ENCODE measurements around the gene NDRG4. TPM values are rescaled to one million over a fixed set of nuclear protein-coding genes. Genes with fewer than 3 reads are reported as not detected.

Gene NDRG4
- polyA plus RNA-seq, 1 donor from 2014 or later = 507 TPM

DNA sequence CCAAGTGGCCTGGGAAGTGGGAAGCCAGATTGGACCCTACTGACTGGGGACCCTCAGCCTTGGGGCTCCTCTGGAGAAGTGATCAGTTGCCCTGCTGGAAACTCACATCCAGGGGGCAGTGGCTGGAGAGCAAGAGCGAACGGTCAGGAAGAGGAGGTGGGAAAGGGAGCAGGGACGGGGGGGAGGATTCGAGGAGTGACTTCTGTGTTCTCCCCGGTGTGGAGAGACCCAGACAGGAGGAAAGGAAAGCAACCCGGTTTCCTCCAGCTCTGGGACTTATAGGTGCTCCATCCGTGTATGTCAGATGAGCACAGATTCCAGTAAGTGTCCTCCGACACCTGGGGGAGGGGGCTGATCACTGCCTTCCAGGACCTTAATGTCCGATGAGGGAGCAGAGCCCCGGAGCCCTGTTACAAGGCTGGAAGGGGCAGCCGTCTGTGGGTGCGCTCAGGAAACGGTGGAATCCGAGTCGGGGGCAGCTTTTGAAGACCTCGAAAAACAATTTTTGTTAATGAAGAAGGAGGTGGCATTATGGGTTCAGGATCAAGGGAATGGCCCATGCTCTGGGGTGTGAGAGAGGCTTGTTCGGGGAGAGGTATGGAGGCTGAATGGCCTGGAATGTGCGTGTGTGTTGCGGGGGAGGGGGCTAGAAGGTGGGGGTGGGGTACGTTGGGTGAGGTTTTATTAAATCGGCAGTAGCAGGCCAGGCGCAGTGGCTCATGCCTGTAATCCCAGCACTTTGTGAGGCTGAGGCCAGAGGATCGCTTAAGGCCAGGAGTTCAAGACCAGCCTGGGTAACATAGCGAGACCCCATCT is 34.8 kb upstream of the NDRG4 start:
- no peak overlapping the region for H2AFZ ChIP-seq (ENCODE audit: low read depth, low read length)
- H3K9ac ChIP-seq (ENCODE audit: low read length) = peak overlapping the region; percentile 91
- H3K79me2 ChIP-seq (replicated peaks; ENCODE audit: insufficient read depth, low read length) = no peaks in the 10 kb centered on the region
- peaks cover 15% of the 10 kb centered on the region for H3K27me3 ChIP-seq (ENCODE audit: insufficient read depth, low read depth, low read length)
- H3K27ac ChIP-seq (ENCODE audit: low read length) = peak overlapping the region; percentile 76
- no peaks in the 10 kb centered on the region for H3K9me3 ChIP-seq (ENCODE audit: low read length)
- no peaks in the 10 kb centered on the region for H3K9me2 ChIP-seq (ENCODE audit: insufficient read depth, low read length)
- no peaks in the 10 kb centered on the region for H4K20me1 ChIP-seq (ENCODE audit: insufficient read depth)
- H3K4me2 ChIP-seq (ENCODE audit: low read length) = peak overlapping the region; percentile 76
- no peaks in the 10 kb centered on the region for H3F3A ChIP-seq (ENCODE audit: insufficient read depth, low read length, poor library complexity, severe bottlenecking)
- peak overlapping the region; percentile 91 for H3K4me3 ChIP-seq (ENCODE audit: low read length)
- no peaks in the 10 kb centered on the region for H3K36me3 ChIP-seq (ENCODE audit: insufficient read depth, low read length)
- no peak for TF ChIP-seq EZH2 (IDR thresholded peaks at IDR 0.05; ENCODE audit: borderline replicate concordance, insufficient read depth, low read length, poor library complexity, severe bottlenecking)
- TF ChIP-seq, protein P1, sequence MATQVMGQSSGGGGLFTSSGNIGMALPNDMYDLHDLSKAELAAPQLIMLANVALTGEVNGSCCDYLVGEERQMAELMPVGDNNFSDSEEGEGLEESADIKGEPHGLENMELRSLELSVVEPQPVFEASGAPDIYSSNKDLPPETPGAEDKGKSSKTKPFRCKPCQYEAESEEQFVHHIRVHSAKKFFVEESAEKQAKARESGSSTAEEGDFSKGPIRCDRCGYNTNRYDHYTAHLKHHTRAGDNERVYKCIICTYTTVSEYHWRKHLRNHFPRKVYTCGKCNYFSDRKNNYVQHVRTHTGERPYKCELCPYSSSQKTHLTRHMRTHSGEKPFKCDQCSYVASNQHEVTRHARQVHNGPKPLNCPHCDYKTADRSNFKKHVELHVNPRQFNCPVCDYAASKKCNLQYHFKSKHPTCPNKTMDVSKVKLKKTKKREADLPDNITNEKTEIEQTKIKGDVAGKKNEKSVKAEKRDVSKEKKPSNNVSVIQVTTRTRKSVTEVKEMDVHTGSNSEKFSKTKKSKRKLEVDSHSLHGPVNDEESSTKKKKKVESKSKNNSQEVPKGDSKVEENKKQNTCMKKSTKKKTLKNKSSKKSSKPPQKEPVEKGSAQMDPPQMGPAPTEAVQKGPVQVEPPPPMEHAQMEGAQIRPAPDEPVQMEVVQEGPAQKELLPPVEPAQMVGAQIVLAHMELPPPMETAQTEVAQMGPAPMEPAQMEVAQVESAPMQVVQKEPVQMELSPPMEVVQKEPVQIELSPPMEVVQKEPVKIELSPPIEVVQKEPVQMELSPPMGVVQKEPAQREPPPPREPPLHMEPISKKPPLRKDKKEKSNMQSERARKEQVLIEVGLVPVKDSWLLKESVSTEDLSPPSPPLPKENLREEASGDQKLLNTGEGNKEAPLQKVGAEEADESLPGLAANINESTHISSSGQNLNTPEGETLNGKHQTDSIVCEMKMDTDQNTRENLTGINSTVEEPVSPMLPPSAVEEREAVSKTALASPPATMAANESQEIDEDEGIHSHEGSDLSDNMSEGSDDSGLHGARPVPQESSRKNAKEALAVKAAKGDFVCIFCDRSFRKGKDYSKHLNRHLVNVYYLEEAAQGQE (IDR thresholded peaks at IDR 0.05; ENCODE audit: borderline replicate concordance) = peak; percentile 16
- no peak for TF ChIP-seq EP300 (conservative IDR thresholded peaks at IDR 0.05; ENCODE audit: poor library complexity, severe bottlenecking)
- TF ChIP-seq, protein P2, sequence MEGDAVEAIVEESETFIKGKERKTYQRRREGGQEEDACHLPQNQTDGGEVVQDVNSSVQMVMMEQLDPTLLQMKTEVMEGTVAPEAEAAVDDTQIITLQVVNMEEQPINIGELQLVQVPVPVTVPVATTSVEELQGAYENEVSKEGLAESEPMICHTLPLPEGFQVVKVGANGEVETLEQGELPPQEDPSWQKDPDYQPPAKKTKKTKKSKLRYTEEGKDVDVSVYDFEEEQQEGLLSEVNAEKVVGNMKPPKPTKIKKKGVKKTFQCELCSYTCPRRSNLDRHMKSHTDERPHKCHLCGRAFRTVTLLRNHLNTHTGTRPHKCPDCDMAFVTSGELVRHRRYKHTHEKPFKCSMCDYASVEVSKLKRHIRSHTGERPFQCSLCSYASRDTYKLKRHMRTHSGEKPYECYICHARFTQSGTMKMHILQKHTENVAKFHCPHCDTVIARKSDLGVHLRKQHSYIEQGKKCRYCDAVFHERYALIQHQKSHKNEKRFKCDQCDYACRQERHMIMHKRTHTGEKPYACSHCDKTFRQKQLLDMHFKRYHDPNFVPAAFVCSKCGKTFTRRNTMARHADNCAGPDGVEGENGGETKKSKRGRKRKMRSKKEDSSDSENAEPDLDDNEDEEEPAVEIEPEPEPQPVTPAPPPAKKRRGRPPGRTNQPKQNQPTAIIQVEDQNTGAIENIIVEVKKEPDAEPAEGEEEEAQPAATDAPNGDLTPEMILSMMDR (IDR thresholded peaks at IDR 0.05; ENCODE audit: poor library complexity, severe bottlenecking) = peak; percentile 54
- TF ChIP-seq SMC3 (conservative IDR thresholded peaks at IDR 0.05; ENCODE audit: poor library complexity) = peak; percentile 64
- TF ChIP-seq RAD21 (conservative IDR thresholded peaks at IDR 0.05) = peak; percentile 54
- no peak for TF ChIP-seq MXI1 (conservative IDR thresholded peaks at IDR 0.05; ENCODE audit: poor library complexity, severe bottlenecking)
- TF ChIP-seq POLR2AphosphoS5 (IDR thresholded peaks at IDR 0.05) = peak; percentile 42
- no peak for TF ChIP-seq TAF1 (IDR thresholded peaks at IDR 0.05; ENCODE audit: low read depth)

DNA sequence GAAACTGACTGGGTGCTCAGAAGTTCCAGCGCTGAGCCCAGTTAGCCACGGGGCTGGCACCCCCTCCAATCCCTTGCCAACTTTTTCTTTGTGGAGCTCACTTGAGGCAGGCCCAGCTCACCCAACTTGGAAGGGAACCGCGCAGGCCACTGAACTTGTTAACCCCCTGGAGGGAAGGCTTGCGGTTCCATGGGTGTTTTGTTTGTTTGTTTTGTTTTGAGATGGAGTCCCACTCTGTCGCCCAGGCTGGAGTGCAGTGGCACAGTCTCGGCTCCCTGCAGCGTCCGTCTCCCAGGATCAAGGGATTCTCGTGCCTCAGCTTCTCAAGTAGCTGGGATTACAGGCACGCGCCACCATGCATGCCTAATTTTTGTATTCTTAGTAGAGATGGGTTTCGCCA is 34.1 kb upstream of the NDRG4 start:
- no peak overlapping the region for H3K27ac ChIP-seq (ENCODE audit: low read length)
- H3K4me3 ChIP-seq (ENCODE audit: low read length) = peak overlapping the region; percentile 91
- peaks cover 15% of the 10 kb centered on the region for H3K27me3 ChIP-seq (ENCODE audit: insufficient read depth, low read depth, low read length)
- no peaks in the 10 kb centered on the region for H3K79me2 ChIP-seq (replicated peaks; ENCODE audit: insufficient read depth, low read length)
- H3K9ac ChIP-seq (ENCODE audit: low read length) = peak overlapping the region; percentile 91
- H3K9me2 ChIP-seq (ENCODE audit: insufficient read depth, low read length) = no peaks in the 10 kb centered on the region
- peak overlapping the region; percentile 76 for H3K4me2 ChIP-seq (ENCODE audit: low read length)
- no peaks in the 10 kb centered on the region for H3K9me3 ChIP-seq (ENCODE audit: low read length)
- H3F3A ChIP-seq (ENCODE audit: insufficient read depth, low read length, poor library complexity, severe bottlenecking) = no peaks in the 10 kb centered on the region
- no peaks in the 10 kb centered on the region for H4K20me1 ChIP-seq (ENCODE audit: insufficient read depth)
- TF ChIP-seq EZH2 (IDR thresholded peaks at IDR 0.05; ENCODE audit: borderline replicate concordance, insufficient read depth, low read length, poor library complexity, severe bottlenecking) = no peak
- no peak for TF ChIP-seq EP300 (conservative IDR thresholded peaks at IDR 0.05; ENCODE audit: poor library complexity, severe bottlenecking)
- TF ChIP-seq, protein P1 (IDR thresholded peaks at IDR 0.05; ENCODE audit: borderline replicate concordance) = no peak
- H2AFZ ChIP-seq (ENCODE audit: low read depth, low read length) = no peak overlapping the region
- no peaks in the 10 kb centered on the region for H3K36me3 ChIP-seq (ENCODE audit: insufficient read depth, low read length)

Data from neural cell (in vitro differentiated cells).